ENCODE results near the gene SSNA1.

SSNA1 gene

DNA sequence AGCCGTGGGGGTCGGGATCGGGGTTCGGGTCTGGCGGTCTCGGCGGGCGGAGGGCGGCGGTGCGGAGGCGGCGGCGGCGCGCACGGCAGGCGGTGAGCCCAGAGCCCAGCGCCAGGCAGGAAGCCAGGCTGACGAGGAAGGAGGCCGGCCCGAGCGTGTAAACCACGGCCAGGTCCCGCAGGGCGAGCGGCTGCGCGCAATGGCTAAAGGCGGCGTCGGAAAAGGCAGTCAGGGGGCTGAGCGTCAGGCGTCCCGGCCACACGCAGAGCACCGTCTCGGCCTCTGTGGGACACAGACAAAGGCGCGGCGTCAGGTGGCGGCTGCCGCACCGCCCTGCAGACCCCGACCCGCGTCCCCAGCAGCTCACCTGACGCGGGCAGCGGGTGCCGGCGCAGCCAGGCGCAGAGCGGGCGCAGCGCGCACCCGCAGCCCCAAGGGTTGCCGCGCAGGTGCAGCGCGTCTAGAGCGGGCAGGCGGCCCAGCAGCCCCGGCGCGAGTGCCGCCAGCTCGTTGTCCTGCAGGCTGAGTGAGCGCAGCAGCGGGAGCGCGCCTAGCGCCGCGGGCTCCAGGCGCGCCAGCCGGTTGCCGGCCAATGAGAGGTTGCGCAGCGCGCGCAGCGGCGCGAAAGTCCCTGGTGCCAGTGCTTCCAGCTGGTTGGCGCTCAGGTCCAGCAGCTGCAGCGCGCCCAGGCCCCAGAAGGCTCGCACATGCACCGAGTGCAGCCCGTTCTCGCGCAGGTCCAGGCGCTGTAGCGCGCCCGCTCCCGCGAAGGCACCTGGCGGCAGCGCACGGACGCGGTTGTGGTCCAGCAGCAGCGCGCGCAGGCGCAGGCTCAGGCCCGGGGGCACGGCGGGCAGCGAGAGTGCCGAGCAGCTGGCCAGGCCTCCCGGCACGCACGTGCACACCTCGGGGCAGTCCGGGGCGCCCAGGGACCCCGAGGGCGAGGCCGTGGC is 19.3 kb upstream of the SSNA1 start:
- peak; percentile 80 for DNase-seq

DNA sequence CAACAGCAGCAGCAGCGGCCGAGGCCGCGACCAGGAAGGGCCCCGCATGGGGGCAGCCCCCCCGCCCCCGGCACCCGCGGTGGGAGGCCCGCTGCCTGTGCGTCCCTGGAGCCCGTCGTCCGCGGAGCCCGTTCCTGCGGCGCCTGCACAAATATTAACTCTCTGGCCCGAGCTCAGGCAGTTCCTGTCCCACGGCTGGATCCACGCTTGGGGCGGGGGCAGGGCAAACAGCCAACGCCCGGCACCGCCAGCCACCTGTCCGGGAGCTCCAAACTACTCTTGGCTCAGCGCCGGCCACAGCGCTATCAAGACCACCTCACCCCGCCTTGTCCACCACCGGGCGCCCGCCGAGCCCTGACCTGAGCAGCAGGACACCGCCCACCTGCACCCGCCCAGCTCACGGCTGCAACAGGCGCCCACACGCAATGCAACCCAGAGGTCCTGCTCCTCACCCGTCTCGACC is 18.5 kb upstream of the SSNA1 start, which contains the start of gene LRRC26:
Gene LRRC26 (minus strand): TSS at position 156 of the 463 bp plus-strand sequence. CDS start 108 bp downstream, at position 48.
- no peak for DNase-seq

- no peak for DNase-seq
These were observed 17.9 kb upstream of the SSNA1 start for GRCh38 chr9:137170486-137171148.

- no peak for DNase-seq
These were observed 17.2 kb upstream of the SSNA1 start for GRCh38 chr9:137171149-137171900.

GRCh38 chr9:137172901-137173795 is 15.3 kb upstream of the SSNA1 start:
- no peak for DNase-seq

DNA sequence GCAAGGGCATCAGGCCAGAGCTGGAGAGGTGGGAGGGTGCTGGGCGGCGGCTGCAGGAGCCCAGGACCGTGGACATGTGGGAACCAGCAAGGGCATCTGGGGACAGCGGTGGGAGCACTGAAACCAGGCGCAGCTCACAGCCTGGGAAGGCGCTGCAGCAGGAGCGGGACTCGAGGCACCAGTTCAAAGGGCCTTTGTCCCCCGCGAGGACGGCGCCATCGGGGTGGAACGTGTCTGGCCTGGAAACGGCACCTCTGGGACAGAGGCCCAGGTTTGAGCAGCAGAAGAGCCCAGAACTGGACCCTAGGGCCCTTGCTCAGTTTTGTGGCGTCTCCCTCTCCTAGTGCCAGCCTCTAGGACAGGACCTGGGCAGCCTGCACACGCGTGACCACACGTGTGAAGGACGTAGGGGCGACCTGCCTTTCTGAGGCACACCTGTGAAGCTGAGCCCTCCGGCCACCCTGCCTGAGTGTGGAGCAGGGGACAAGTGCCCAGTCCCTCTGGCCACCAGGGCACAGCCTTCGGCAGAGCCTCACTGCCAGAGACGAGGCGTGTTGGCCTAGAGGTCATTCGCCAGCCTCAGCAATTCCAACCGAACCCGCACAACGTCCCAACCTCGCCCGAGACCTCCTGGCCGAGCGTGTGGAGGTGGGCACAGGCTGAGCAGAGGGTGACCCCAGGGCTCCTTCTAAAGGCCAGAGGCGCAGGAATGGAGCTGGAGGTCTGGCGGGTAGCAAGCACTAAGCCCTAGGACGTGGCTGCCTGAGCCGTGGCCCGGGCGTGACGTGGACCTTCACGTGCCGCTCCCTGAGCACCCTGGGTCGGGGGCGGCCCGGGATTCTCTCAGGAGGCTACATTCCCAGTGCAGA is 14.4 kb upstream of the SSNA1 start:
- no peak for DNase-seq

GRCh38 chr9:137174722-137175293 is 13.7 kb upstream of the SSNA1 start:
- DNase-seq, result peak; percentile 80

DNA sequence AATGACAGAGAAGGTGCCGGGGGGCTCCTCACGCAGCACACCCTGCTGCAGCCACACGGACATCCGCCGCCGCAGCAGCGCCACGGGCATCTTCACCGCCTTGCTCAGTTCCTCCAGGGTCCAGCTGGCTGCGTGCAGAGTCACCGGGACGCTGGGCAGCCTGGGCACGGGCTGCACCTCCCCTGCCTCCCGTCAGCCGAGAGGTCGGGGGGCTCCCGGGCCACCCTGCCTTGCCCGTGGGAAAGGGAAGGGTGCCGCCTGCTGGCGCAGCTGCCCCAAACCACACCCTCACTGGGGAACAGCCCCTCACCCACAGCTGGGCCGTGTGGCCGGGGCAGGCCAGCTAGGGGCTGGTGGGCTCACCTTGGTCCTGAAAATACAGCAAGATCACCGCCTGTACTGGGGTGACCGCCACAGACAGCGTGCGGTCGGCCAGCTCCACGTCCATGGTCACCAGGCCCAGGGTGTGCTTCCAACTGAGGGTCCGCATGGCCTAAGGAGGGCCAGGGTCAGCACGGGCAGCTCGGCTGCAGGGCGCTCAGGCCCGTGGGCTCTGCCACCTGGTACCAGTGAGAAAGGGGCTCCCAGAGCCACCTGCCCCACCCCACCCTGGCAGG is 13.0 kb upstream of the SSNA1 start:
- DNase-seq, result no peak

GRCh38 chr9:137176302-137177182 is 11.9 kb upstream of the SSNA1 start:
- peak; percentile 68 for DNase-seq

GRCh38 chr9:137178201-137178938 is 10.1 kb upstream of the SSNA1 start:
- no peak for DNase-seq

- DNase-seq, result no peak
These were observed 9.4 kb upstream of the SSNA1 start for GRCh38 chr9:137178939-137179630.

- DNase-seq, result no peak
These were observed 8.7 kb upstream of the SSNA1 start for GRCh38 chr9:137179761-137180160.

DNA sequence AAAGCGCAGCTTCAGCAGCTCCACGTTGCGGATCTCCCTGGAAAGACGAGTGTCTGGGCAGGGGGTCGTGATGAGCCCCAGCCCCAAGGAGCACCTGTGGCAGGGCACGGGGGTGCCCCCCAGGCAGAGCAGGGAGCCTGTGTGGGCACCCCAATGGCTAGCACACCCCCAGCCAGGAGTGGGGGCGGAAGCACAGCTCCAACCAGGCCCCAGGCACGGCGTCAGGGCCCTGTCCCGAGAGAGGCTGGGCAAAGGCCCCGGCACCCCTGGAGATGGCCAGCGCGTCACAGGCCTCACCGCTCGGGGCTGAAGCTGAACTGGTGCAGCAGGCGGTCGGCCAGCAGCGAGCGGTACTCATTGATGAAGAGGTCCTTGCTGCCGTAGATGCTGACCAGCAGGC is 8.0 kb upstream of the SSNA1 start:
- no peak for DNase-seq

GRCh38 chr9:137181680-137182079 is 6.8 kb upstream of the SSNA1 start:
- no peak for DNase-seq

DNA sequence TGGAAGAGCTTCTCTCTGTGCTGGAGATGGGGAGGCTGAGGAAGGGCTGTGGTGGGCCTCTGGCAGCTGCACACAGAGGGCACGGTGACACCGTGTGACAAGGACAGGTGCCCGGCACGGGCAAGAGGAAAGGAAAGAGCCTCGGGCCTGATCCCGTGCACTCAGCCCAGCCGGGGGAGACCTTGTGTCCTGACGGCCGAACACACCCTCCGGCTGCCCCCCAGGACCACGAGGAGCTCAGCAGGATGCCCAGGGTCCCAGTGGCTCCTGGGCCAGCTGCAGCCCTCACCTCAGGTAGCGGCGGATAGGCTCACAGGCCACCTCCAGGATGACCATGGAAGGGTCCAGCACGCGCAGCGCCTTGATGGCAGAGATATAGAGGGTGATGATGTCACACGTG is 5.6 kb upstream of the SSNA1 start:
- no peak for DNase-seq

DNA sequence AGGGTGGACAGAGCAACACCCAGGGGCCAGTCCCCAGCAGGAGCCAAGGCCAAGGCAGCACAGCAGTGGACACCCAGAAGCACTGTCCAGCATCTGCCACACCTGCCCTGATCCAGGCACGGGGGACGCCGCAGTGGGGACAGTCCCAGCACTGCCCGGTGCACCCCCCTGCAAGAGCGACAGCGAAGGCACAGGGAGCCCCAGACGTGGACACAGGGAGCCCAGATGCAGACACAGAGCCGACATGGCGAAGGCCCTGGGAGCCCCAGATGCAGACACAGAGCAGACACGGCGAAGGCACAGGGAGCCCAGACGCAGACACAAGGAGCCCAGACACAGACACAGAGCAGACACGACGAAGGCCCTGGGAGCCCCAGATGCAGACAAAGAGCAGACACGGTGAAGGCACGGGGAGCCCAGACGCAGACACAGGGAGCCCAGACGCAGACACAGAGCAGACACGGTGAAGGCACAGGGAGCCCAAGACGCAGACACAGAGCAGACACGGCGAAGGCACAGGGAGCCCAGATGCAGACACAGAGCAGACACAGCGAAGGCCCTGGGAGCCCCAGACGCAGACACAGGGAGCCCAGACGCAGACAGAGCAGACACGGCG is 4.4 kb upstream of the SSNA1 start:
- no peak for DNase-seq
